ENCODE data around the gene LONP2.
A peak's percentile ranks its signal among the peaks of the same experiment; 100 is the strongest.
"Not testable (repeated sequence)": the region's sequence is repeated elsewhere in the genome, so short reads cannot be mapped to it uniquely, and the experiment has no call there.

The LONP2 gene

DNA sequence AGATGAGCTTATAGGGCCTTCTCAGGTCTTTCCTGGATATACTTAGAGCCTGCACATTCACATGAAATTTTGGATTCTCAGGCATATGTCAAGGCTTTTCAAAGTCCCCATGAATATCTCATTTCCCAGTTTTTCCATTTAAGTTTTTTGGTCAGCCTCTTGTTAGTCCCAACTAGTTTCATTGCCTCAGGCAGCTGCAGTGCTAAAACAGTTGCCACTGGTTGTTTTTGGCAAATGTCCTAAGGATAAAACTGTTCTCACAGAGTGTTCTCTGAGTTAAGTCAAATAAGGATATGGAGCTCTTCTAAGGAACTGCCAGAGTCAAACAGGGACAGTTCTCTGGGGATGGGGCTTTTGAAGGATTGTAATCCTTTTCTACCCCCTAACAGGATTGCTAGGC is 43.1 kb downstream of the LONP2 start:
- no peak for DNase-seq (ENCODE audit: extremely low read depth in 1 of 2, low read depth in 1 of 2)

DNA sequence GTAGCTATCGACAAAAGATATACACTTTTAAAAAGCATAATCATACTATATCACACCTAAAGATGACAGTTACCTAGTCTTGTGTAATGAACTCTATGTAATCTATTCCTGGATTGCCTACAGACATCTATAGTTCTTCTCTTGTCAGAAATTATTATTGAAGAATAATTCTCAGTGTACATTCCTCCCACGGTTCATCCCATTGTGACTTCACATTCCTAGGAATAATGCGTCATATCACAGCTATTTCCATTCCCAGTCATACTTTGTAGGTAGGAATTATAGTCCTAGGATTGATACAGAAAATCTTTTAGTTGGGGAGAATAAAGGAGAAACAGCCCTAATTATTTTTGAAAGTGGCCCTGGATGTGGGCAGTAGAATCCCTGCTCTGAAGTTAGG is 47.2 kb downstream of the LONP2 start:
- no peak for DNase-seq (ENCODE audit: extremely low read depth in 1 of 2, low read depth in 1 of 2)

DNA sequence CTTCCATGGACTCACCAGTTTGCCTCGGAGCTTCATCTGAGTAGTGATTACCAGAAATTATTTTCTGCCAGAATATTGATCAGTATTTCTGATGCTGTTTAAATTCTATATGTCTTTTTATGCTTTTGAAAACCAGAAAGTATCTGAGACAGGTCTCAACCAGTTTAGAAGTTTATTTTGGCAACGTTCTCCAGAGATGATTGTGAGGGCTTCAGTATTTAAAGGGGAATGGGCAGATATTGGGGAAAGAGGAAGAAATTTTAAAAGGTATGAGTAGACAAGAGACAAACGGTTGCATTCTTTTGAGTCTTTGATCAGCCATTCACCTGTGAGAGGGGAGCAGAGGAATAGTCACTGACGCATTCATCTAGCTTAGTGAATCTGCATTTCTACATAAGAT is 47.7 kb downstream of the LONP2 start:
- no peak for DNase-seq (ENCODE audit: extremely low read depth in 1 of 2, low read depth in 1 of 2)

DNA sequence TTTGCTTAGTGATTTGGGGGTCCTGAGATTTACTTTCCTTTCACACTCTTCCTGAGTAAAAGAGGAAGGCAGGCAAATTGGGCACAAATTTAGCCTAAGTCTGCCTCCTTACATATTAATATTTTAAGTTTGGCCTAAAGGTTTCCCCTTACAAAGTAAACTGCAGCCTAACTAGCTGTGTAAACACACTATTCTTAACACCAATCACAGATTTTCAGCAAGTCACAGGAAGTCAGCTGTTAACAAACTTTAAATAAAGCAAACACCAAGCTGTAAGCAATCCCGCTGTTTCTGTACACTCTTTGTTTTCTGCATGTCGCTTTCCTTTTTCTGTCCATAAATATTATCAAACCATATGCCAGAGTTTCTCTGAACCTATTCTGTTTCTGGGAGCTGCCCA is 48.4 kb downstream of the LONP2 start:
- no peak for DNase-seq (ENCODE audit: extremely low read depth in 1 of 2, low read depth in 1 of 2)

DNA sequence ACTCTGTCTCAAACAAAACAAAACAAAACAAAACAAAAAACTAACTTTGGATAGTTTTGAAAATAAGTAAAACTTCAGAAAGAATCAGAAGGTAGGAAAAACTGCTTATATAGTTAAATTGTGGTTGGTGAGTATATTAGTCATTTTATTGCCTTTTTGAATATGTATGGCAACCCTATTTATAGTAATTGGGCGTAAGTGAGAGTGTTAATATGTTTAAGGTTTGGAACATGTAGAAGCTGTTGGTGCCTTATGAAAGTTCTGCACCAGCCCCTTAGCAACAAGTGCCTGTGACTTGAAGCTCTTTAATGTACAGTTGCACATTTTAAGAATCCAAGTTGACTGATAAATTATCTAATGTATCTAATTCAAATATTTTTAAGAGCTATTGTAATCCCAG is 50.6 kb downstream of the LONP2 start:
- no peak for DNase-seq (ENCODE audit: extremely low read depth in 1 of 2, low read depth in 1 of 2)

DNA sequence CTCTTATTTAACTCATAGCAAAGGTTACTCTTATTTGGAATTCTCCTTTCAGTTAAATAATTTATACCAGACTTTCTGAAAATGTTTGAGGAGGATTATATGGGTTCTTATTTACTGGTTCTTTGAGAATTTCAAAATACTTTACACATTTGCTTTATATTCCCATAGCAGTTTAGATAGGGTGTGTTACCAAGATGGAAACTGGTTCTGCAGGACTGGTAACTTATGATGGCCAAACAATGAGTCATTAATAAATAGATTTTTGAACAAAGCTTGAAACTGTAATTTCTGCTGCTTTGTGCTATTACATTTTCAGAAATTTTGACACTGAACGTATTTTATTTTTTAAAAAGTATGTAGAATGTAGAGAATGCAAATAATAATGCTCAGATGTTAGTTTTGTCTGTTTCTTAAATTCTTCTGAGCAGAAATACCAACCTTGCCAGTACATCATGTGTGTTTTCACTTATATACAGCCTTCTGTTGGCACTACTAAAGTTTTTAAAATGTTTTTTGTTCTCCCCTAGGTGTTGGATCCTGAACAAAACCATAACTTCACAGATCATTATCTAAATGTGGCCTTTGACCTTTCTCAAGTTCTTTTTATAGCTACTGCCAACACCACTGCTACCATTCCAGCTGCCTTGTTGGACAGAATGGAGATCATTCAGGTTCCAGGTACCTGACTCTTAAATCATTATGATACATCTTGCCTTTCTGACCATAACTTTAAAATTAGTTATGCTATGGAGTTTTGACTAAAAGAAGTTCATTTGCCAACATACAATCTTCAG is 51.6 kb downstream of the LONP2 start:
- no peak for DNase-seq (ENCODE audit: extremely low read depth in 1 of 2, low read depth in 1 of 2)

DNA sequence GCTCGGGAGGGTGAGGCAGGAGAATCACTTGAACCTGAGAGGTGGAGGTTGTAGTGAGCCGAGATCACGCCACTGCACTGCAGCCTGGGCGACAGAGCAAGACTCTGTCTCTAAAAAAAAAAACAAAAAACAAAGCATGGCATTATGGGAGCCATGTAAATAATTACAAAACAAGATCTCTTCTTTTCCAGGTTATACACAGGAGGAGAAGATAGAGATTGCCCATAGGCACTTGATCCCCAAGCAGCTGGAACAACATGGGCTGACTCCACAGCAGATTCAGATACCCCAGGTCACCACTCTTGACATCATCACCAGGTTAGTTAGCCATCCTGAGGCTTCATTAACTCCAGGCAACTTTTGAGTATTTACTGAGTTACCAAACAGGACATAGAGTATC is 55.4 kb downstream of the LONP2 start:
- DNase-seq (ENCODE audit: extremely low read depth in 1 of 2, low read depth in 1 of 2): no peak

DNA sequence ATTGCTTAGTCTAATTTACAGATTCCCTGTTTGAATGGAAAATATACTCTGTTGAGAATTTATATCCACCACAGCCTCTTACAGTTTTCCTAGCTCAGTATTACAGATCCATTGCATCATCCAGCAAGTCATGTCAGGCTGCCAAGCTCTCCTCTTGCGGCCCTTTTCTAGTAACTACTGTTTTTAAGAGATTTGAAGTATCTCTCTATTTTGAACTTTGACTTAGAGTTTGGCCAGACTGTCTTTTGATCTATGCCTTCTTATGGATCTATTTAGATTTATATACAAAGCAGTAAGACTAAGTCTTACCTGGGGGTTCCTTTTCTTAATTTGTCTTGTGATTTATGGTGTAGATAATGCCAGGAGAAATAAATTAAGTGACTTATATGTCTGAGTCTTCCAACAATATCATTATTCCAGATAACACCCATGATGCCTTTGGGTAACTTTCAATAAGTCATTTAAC is 56.3 kb downstream of the LONP2 start:
- DNase-seq (ENCODE audit: extremely low read depth in 1 of 2, low read depth in 1 of 2): no peak

DNA sequence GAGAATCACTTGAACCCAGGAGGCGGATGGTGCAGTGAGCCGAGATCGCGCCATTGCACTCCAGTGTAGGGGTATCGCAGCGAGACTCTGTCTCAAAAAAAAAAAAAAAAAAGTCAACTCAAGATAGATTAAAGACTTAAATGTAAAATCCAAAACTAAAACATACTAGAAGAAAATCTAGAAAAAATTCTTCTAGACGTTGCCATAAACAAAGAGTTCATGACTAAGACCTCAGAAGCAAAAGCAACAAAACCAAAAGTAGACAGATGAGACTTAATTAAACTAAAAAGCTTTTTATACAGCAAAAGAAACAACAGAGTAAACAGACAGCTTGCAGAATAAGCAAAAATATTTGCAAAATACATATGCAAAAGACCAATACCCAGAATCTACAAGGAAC is 64.4 kb downstream of the LONP2 start:
- no peak for DNase-seq (ENCODE audit: extremely low read depth in 1 of 2, low read depth in 1 of 2)

DNA sequence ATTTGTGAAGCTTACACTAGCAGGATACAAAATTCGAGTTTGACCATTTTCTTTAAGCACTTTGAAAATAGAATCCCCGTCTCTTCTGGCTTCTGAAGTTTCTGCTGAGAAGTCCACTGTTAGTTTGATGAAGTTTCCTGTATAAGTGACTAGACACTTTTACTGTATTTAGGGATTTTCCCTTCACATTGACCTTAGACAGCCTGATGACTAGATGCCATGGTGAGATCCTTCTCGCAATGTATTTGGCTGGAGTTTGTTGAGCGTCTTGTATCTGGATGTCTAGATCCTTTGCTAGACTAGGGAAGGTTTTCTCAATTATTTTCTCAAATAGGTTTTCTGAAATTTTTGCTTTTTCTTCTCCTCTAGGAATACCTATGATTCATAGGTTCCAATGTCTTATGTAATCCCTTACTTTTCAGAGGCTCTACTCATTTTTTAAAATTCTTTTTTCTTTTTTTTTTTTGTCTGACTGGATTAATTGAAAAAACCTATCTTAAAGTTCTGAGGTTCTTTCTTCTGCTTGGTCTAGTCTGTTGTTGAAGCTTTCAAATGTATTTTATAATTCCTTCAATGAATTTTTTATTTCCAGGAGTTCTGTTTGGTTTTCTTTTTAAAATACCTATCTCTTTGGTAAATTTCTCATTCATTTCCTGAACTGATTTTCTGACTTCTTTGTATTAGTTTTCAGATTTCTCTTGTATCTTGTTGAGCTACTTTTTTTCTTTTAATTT is 67.0 kb downstream of the LONP2 start:
- DNase-seq (ENCODE audit: extremely low read depth in 1 of 2, low read depth in 1 of 2): no peak

DNA sequence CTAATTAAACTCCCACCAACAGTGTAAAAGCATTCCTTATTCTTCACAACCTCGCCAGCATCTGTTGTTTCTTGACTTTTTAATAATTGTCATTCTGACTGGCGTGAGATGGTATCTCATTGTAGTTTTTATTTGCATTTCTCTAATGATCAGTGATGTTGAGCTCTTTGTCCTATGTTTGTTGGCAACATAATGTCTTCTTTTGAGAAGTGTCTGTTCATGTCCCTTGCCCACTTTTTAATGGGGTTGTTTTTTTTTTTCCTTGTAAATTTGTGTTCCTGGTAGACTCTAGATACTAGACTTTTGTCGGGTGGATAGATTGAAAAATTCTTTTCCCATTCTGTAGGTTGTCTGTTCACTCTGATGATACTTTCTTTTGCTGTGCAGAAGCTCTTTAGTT is 69.8 kb downstream of the LONP2 start:
- not testable (repeated sequence) for DNase-seq (ENCODE audit: extremely low read depth in 1 of 2, low read depth in 1 of 2)

DNA sequence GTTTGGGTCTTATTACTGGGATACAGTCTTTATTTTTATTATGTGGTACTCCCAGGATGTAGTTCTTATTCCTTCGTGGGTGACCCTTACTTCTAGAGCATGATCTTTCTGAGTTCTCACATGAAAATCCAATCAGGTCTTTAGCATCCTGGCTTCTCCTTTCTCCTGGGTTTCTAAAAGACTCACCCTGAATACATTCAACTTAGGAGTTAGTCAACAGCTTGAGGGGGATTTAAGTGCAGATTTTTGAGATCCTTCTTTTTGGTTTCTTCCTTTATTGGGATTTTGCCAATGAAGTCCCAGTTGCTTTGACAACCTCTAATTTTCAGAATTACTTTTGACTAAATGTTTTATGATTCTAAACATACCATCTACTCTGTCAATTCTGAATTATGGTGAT is 72.9 kb downstream of the LONP2 start:
- DNase-seq (ENCODE audit: extremely low read depth in 1 of 2, low read depth in 1 of 2): no peak

DNA sequence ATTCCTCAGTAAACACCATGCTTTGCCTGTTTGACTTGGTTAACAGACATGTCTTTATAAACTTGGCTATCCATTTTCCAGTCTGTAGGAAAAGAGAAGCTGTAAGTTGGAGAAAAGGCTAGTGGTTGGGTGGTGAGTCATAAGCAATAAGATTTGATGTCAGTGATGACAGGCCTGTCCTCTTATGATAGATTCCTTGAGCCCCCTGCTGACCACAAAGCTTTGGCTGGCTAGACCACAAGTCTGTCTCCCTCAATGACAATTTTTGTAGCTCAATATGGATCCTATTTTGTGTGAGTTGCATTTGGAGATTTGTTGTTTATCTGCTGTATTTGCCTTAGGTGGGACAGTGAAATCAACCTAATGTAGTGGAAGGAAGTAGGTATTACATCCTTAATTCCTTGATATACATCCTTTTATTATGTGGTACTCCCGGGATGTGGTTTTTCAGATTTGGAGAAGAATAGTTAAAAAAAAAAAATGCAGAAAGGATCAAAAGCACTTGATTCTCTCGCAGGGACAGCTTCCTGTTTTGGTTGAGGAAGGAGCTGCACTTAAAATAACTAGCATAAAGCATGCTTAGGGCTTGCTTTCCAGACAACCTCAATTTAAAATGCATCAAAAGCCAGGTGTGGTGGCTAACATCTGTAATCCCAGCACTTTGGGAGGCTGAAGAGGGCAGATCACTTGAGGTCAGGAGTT is 73.7 kb downstream of the LONP2 start:
- DNase-seq (ENCODE audit: extremely low read depth in 1 of 2, low read depth in 1 of 2): peak in 1 of 2 donors; percentile 21

DNA sequence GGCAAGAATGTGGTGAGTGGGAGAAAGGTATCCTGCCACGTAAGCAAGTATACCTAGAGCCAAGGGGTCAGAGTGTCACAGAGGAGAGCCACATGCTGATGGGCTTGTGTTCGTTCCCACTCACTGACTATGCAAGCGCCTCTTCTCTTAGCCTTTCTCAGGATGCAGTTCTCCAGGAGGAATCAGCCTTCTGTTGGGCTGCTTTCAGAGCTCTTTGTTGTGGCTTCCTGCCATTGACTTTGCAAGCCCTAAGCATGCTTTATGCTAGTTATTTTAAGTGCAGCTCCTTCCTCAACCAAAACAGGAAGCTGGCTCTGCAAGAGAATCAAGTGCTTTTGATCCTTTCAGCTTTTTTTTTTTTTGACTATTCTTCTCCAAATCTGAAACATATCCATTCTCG is 74.5 kb downstream of the LONP2 start:
- DNase-seq (ENCODE audit: extremely low read depth in 1 of 2, low read depth in 1 of 2): no peak

DNA sequence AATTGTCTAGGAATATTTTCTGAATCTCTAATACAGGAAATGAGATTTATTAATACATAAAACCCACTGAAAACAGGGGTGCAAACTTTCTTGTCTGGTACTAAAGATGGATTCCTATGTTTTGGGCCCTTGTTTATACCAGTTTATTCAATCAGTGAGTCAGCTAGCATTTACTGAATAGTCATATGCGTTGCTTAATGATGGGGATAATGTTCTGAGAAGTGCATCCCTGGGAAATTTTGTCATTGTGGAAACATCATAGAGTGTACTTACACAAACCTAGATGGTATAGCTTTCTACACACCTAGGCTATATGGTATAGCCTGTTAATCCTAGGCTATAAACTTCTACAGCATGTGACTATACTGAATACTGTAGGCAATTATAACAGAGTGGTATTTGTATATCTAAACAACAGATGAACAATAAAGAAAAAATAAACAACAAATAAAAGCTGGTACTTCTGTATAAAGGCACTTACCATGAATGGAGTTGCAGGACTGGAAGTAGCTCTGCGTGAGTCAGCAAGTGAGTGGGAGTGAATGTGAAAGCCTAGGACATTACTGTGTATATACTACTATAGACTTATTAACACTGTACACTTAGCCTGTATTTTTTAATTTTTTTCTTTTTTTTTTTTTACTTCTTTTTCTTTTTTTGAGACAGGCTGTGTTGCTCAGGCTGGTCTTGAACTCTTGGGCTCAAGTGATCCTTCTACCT is 77.4 kb downstream of the LONP2 start:
- DNase-seq (ENCODE audit: extremely low read depth in 1 of 2, low read depth in 1 of 2): no peak

DNA sequence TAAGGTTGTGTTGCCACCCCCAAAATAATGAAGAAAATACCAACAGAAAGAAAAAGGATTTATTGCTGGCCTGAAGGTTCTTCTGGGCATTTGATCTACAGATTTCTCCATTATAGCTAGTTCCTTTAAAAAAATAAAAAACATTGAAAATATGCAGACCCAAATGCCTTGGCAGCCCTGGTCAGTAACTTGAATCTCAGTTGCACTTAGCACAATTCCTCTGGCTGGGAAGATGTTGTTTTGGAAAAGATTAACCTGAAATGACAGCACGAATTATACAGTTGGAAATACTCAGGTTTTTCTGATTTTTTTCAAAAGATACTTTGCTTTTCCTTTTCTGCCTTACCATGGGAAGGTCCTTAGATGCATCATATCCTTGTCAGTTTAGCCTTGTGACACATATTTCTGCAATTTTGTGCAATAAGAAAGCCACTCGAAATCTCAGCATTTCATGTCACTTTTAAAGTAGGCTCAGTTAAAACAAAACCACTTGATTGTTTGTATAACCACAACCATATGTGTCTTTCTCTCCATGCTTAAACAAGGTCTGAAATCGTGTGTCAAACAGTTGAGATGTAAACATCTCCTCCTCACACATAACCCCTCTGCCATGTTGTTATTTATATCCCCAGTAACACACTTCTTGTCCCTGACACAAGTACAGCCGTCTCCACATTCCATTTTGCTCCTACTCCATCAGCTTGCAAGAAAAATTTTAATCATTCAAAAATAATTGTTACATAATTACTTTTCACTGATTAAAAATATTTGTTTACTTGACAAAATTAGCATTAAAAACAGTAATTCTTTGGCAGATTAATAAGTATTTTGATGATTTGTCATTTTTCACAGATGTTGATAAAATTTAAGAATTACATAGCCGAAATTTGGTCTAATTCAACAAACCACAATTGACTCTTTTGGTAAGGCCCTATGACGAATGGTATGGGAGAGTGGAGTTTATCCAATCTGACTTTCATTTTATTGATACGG is 80.0 kb downstream of the LONP2 start:
- DNase-seq (ENCODE audit: extremely low read depth in 1 of 2, low read depth in 1 of 2): no peak

DNA sequence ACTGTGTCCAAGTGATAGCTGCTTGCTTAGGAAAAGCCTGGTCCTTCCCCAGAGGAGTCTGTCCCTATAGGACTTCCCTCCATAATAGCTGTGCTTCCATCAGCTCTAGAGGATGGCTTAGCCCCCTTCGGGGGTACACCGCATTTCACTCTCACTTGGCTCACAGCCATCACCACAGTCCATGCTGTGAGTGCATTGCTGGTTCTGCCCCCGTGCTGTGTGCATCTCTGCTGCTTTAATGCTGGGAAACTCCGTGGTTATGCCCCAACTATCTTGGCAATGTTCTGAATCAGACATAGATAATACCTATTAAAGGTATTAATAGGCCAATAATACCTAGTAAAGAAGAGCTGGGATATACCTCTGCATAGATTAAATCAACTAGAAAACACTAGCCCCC is 82.8 kb downstream of the LONP2 start:
- no peak for DNase-seq (ENCODE audit: extremely low read depth in 1 of 2, low read depth in 1 of 2)

DNA sequence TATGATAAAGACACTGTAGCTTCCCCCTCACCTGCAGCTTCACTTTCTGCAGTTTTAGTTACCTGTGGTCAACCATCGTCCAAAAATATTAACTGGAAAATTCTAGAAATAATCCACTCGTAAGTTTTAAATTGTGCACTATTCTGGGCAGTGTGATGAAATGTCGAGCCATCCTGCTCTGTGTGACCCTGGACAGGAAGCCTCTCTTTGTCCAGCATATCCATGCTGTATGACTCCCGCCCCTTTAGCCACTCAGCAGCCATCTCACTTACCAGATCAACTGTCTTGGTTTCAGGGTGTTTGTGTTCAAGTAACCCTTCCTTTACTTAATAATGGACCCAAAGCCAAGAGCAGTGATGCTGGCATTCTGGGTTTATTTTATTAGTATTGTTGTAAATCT is 85.0 kb downstream of the LONP2 start:
- DNase-seq (ENCODE audit: extremely low read depth in 1 of 2, low read depth in 1 of 2): no peak

DNA sequence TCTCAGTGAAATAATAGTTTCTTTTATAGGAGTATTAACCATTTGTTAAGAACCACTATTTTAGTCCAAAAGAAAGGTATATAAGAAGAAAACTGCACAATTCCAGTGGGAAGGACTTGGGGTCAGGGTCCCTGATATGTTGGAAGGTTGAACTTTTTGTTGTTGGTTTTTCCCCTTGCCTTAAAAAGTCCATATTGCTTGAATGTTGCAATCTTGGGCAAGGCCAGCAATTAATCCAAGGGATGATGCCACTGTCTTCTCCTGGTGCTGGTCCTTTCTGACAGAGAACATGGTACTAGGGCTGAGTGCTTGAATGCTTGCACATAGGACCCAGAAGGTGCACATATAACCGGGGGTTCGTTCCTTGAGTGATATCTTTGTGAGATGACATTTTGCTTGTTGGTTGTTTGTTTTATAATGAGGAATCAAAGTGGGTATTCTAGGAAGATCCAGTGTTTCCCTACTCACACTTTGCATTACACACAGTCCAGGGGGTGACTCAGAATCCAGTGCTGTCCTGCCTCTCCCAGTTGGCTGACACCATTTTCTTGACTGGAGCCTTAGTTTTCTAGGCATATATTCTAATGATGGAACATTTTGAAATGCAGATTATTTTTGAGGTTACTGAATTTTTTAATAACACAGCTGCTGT is 86.2 kb downstream of the LONP2 start:
- DNase-seq (ENCODE audit: extremely low read depth in 1 of 2, low read depth in 1 of 2): no peak

DNA sequence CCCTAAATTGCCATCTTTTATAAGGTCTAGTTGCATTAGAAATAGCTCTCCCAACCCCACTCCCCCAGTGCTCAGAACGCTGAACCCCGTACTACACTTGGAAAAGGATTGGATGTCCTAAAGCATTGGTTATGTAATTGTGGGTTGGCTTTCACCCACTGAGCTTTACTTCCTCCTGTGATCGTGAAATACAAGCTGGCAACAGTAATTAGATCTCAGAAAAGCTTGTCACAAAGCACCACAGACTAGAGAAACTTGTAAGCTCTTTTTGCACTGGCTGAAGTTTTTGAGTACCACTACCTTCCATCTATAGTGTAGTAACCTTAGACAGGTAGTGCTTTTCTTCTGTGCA is 86.7 kb downstream of the LONP2 start:
- no peak for DNase-seq (ENCODE audit: extremely low read depth in 1 of 2, low read depth in 1 of 2)
